Liver (tissue), 9 donors: ENCODE measurements around the gene ST6GALNAC3. TPM values are rescaled to one million over a fixed set of nuclear protein-coding genes. Genes with fewer than 3 reads are reported as not detected.

Source experiments
- DNase-seq: peaks from one replicate; pipeline ENCODE4 v3.0.0-alpha.2; 2017; ENCODE audit warnings: low spot score
- H3K27ac ChIP-seq, 2 donors: one replicate each; pipeline ENCODE4 v1.7.0; 2013; ENCODE audit warnings: inconsistent platforms in 2 of 2, low read length in 2 of 2, control low read depth in 1 of 2, low read depth in 1 of 2, mild to moderate bottlenecking in 1 of 2
- H3K27me3 ChIP-seq, 4 donors: one replicate each; pipeline versions ENCODE4 v1.6.1 to v1.7.0; 2013; ENCODE audit warnings: low read length in 3 of 4, inconsistent platforms in 1 of 4, mild to moderate bottlenecking in 1 of 4, moderate library complexity in 1 of 4; ENCODE audit not compliant: control insufficient read depth in 4 of 4, insufficient read depth in 4 of 4
- H3K36me3 ChIP-seq, 4 donors: one replicate each; pipeline versions ENCODE4 v1.6.1 to v1.7.0; 2013; ENCODE audit warnings: low read length in 3 of 4, mild to moderate bottlenecking in 3 of 4, low read depth in 1 of 4, moderate library complexity in 1 of 4; ENCODE audit not compliant: control insufficient read depth in 4 of 4, insufficient read depth in 3 of 4
- H3K4me1 ChIP-seq, 4 donors: one replicate each; pipeline versions ENCODE4 v1.6.1 to v1.7.0; 2013; ENCODE audit warnings: low read length in 3 of 4, mild to moderate bottlenecking in 3 of 4, moderate library complexity in 1 of 4; ENCODE audit not compliant: control insufficient read depth in 4 of 4, insufficient read depth in 4 of 4
- H3K4me3 ChIP-seq, 3 donors: one replicate each; pipeline versions ENCODE4 v1.6.1 to v1.7.0; 2013; ENCODE audit warnings: low read length in 3 of 3, control low read depth in 1 of 3, low read depth in 1 of 3, mild to moderate bottlenecking in 1 of 3
- H3K9ac ChIP-seq, 2 donors: one replicate each; pipeline ENCODE4 v1.7.0; 2013; ENCODE audit warnings: low read length in 2 of 2, mild to moderate bottlenecking in 2 of 2, moderate library complexity in 2 of 2, control low read depth in 1 of 2, low read depth in 1 of 2
- H3K9me3 ChIP-seq, 4 donors: one replicate each; pipeline versions ENCODE4 v1.6.1 to v1.7.0; 2013; ENCODE audit warnings: low read length in 3 of 4; ENCODE audit not compliant: control insufficient read depth in 4 of 4
- ATF3 ChIP-seq: IDR thresholded peaks from 2 replicates; pipeline ENCODE4 v1.6.1; 2016; ENCODE audit warnings: antibody characterized with exemption
- EGR1 ChIP-seq, 2 donors: IDR thresholded peaks; 2 replicates each; pipeline ENCODE4 v1.6.1; 2016 to 2018; ENCODE audit warnings: antibody characterized with exemption in 2 of 2, low read depth in 2 of 2
- FOXA1 ChIP-seq: IDR thresholded peaks from 2 replicates; pipeline ENCODE4 v1.6.1; 2016; ENCODE audit warnings: antibody characterized with exemption
- FOXA2 ChIP-seq: IDR thresholded peaks from 2 replicates; pipeline ENCODE4 v1.6.1; 2016; ENCODE audit warnings: antibody characterized with exemption
- GABPA ChIP-seq, 2 donors: IDR thresholded peaks in 1 of 2; conservative IDR thresholded peaks in 1 of 2; 2 replicates each; pipeline ENCODE4 v1.6.1; 2016; ENCODE audit warnings: antibody characterized with exemption in 2 of 2, mild to moderate bottlenecking in 1 of 2, moderate library complexity in 1 of 2
- HNF4G ChIP-seq: IDR thresholded peaks from 2 replicates; pipeline ENCODE4 v1.6.1; 2016; ENCODE audit warnings: antibody characterized with exemption
- MAX ChIP-seq: IDR thresholded peaks from 2 replicates; pipeline ENCODE4 v1.6.1; 2016; ENCODE audit warnings: antibody characterized with exemption
- NR2F2 ChIP-seq: IDR thresholded peaks from 2 replicates; pipeline ENCODE4 v1.6.1; 2016; ENCODE audit warnings: antibody characterized with exemption
- RAD21 ChIP-seq, 2 donors: IDR thresholded peaks; 2 replicates each; pipeline ENCODE4 v1.6.1; 2016; ENCODE audit warnings: antibody characterized with exemption in 2 of 2, mild to moderate bottlenecking in 2 of 2
- SP1 ChIP-seq: IDR thresholded peaks from 2 replicates; pipeline ENCODE4 v1.6.1; 2018; ENCODE audit warnings: antibody characterized with exemption, mild to moderate bottlenecking
- TAF1 ChIP-seq: conservative IDR thresholded peaks from 2 replicates; pipeline ENCODE4 v1.6.1; 2016; ENCODE audit warnings: antibody characterized with exemption, mild to moderate bottlenecking
- WGBS: extraction: QIAGEN DNeasy Blood & Tissue Kit; methylation state at CpG from one replicate; pipeline ENCODE4 v1.1.7; 2013; 5-methylcytosine and 5-hydroxymethylcytosine counted together
- polyA plus RNA-seq, 2 donors: library from polyadenylated mRNA; stranded (reverse) in 1 of 2; unstranded in 1 of 2; fragments of 200-250 nt in 1 of 2; fragments of >200 nt in 1 of 2; fragmentation: Nextera tagmentation in 1 of 2; extraction: Ambion mirVana in 1 of 2; gene quantifications; one replicate each; pipeline versions ENCODE4 v1.2.1 to v1.2.3, GENCODE V29; 2013 to 2015
- total RNA-seq, 2 donors: library from RNA; depleted of rRNA; stranded (reverse); fragments of >200 nt; gene quantifications; one replicate each; pipeline ENCODE4 v1.2.3, GENCODE V29; 2014
- TF ChIP-seq, protein P1 (sequence below): fragments of 150-350 bp; IDR thresholded peaks from 2 replicates; pipeline ENCODE4 v1.5.1; 2017; ENCODE audit warnings: improper control_type of control experiment, low read depth, low read length; ENCODE audit not compliant: missing input control
- TF ChIP-seq, protein P2 (sequence below): IDR thresholded peaks from 2 replicates; pipeline ENCODE4 v1.6.1; 2016; ENCODE audit warnings: antibody characterized with exemption
- donor health status: healthy.
- donor health status: healthy.
- donor health status: healthy.
- donor health status: healthy.
- donor health status: healthy.

ST6GALNAC3 gene
- total and polyA plus RNA-seq, 4 donors: 1.2 to 5.0 (median 3.2) TPM

- 61% methylated on average over 2 of the region's 2 CpGs for WGBS
- Histone ChIP-seq H3K27me3 (no peaks in the 10 kb centered on the region), H3K4me3 (no peak overlapping the region), H3K4me1 (peaks cover 0 to 5% (median 0%) of the 10 kb centered on the region in 4 donors), H3K36me3 (no peaks in the 10 kb centered on the region), H3K9ac (no peak overlapping the region), H3K9me3 (no peaks in the 10 kb centered on the region), H3K27ac (no peak overlapping the region)
- DNase-seq: no peak
- TF ChIP-seq, protein P1, sequence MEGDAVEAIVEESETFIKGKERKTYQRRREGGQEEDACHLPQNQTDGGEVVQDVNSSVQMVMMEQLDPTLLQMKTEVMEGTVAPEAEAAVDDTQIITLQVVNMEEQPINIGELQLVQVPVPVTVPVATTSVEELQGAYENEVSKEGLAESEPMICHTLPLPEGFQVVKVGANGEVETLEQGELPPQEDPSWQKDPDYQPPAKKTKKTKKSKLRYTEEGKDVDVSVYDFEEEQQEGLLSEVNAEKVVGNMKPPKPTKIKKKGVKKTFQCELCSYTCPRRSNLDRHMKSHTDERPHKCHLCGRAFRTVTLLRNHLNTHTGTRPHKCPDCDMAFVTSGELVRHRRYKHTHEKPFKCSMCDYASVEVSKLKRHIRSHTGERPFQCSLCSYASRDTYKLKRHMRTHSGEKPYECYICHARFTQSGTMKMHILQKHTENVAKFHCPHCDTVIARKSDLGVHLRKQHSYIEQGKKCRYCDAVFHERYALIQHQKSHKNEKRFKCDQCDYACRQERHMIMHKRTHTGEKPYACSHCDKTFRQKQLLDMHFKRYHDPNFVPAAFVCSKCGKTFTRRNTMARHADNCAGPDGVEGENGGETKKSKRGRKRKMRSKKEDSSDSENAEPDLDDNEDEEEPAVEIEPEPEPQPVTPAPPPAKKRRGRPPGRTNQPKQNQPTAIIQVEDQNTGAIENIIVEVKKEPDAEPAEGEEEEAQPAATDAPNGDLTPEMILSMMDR: no peak
- TF ChIP-seq ATF3 (no peak), SP1 (no peak), MAX (no peak), HNF4G (no peak), FOXA1 (no peak), GABPA (IDR thresholded peaks at IDR 0.05 in 1 of 2, conservative IDR thresholded peaks at IDR 0.05 in 1 of 2) (no peak), NR2F2 (no peak)
- TF ChIP-seq, protein P2, sequence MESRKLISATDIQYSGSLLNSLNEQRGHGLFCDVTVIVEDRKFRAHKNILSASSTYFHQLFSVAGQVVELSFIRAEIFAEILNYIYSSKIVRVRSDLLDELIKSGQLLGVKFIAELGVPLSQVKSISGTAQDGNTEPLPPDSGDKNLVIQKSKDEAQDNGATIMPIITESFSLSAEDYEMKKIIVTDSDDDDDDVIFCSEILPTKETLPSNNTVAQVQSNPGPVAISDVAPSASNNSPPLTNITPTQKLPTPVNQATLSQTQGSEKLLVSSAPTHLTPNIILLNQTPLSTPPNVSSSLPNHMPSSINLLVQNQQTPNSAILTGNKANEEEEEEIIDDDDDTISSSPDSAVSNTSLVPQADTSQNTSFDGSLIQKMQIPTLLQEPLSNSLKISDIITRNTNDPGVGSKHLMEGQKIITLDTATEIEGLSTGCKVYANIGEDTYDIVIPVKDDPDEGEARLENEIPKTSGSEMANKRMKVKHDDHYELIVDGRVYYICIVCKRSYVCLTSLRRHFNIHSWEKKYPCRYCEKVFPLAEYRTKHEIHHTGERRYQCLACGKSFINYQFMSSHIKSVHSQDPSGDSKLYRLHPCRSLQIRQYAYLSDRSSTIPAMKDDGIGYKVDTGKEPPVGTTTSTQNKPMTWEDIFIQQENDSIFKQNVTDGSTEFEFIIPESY: no peak
These were observed 194.6 kb downstream of the ST6GALNAC3 start for GRCh38 chr1:76269155-76269554.

GRCh38 chr1:76274302-76274701, 199.8 kb downstream of the ST6GALNAC3 start:
- Histone ChIP-seq H3K27me3 (no peaks in the 10 kb centered on the region), H3K36me3 (no peaks in the 10 kb centered on the region), H3K27ac (no peak overlapping the region), H3K9me3 (no peaks in the 10 kb centered on the region), H3K4me3 (no peak overlapping the region), H3K4me1 (peaks cover 0 to 5% (median 0%) of the 10 kb centered on the region in 4 donors), H3K9ac (no peak overlapping the region)
- DNase-seq: no peak
- 91% methylated on average over 1 of the region's 1 CpG for WGBS
- TF ChIP-seq EGR1 (IDR thresholded peaks at IDR 0.05; ENCODE audit: low read depth in 2 of 2) (no peak), GABPA (IDR thresholded peaks at IDR 0.05 in 1 of 2, conservative IDR thresholded peaks at IDR 0.05 in 1 of 2) (no peak), RAD21 (IDR thresholded peaks at IDR 0.05) (no peak), FOXA2 (no peak), HNF4G (no peak), TAF1 (no peak), ATF3 (no peak), NR2F2 (no peak), FOXA1 (no peak)
- TF ChIP-seq, protein P2: no peak
